Lower lobe of right lung (tissue), 2 donors: ENCODE measurements around the gene NELL1. TPM values are rescaled to one million over a fixed set of nuclear protein-coding genes. Genes with fewer than 3 reads are reported as not detected.

ENCODE experiments used
- ATAC-seq, 2 donors: fragments of 200-7000 bp; cut with Tn5 transposase; one replicate each; pipeline ENCODE4 v1.9.1; 2020 to 2022; ENCODE audit warnings: mild to moderate bottlenecking in 2 of 2, moderate library complexity in 2 of 2
- DNase-seq: peaks from one replicate; pipeline ENCODE4 v3.0.0-alpha.2; 2020
- H3K27ac ChIP-seq: fragments of 200-600 bp; one replicate; pipeline ENCODE4 v1.8.0; 2022
- H3K27me3 ChIP-seq: fragments of 200-600 bp; one replicate; pipeline ENCODE4 v1.8.0; 2022; ENCODE audit warnings: low read depth
- H3K36me3 ChIP-seq: fragments of 200-600 bp; one replicate; pipeline ENCODE4 v1.8.0; 2022; ENCODE audit warnings: mild to moderate bottlenecking
- H3K4me1 ChIP-seq: fragments of 200-600 bp; one replicate; pipeline ENCODE4 v1.8.0; 2022
- H3K4me3 ChIP-seq: fragments of 200-600 bp; one replicate; pipeline ENCODE4 v1.8.0; 2022; ENCODE audit warnings: mild to moderate bottlenecking
- H3K9me3 ChIP-seq: fragments of 200-600 bp; one replicate; pipeline ENCODE4 v1.8.0; 2022
- CTCF ChIP-seq: fragments of 200-600 bp; IDR thresholded peaks from one replicate; pipeline ENCODE4 v1.8.0; 2022; ENCODE audit warnings: antibody characterized with exemption, mild to moderate bottlenecking
- intact Hi-C: fragments of 100-400 bp; cut with DNase I; formaldehyde crosslinking; loops from one replicate; pipeline ENCODE4 v1.11.0; 2022
- total RNA-seq: library from RNA; stranded (reverse); fragmentation: NEBNext Ultra II Directional; extraction: Animal tissue kit (Norgen Biotek cat#: 25700); gene quantifications from one replicate; pipeline ENCODE4 v1.2.1, GENCODE V29; 2021
- donor health status: DM: no; HTN: yes; CAD: no; lungs with severe emphysema.

Gene NELL1
- total RNA-seq, 1 donor from 2014 or later, result 0.15 TPM

- DNase-seq (no peak), ATAC-seq (no peak)
- Histone ChIP-seq H3K27ac (no peak overlapping the region), H3K36me3 (no peaks in the 10 kb centered on the region), H3K27me3 (no peaks in the 10 kb centered on the region), H3K4me3 (no peak overlapping the region), H3K4me1 (no peaks in the 10 kb centered on the region), H3K9me3 (no peaks in the 10 kb centered on the region)
- intact Hi-C loops, result no loop called here
- TF ChIP-seq CTCF, result no peak
Measured at GRCh38 chr11:21567645-21568290, 898.4 kb downstream of the NELL1 start.

GRCh38 chr11:21572210-21572609, 902.8 kb downstream of the NELL1 start:
- intact Hi-C loops, result no loop called here

GRCh38 chr11:21582791-21583190, 913.4 kb downstream of the NELL1 start:
- Histone ChIP-seq H3K36me3 (no peaks in the 10 kb centered on the region), H3K27ac (no peak overlapping the region), H3K9me3 (no peaks in the 10 kb centered on the region), H3K27me3 (no peaks in the 10 kb centered on the region), H3K4me1 (no peaks in the 10 kb centered on the region), H3K4me3 (no peak overlapping the region)
- TF ChIP-seq CTCF, result no peak
- intact Hi-C loops, result no loop called here
- DNase-seq (no peak), ATAC-seq (no peak)

More at GRCh38 chr11:21572210-21572609, 902.8 kb downstream of the NELL1 start:
- Histone ChIP-seq H3K27ac (no peak overlapping the region), H3K36me3 (no peaks in the 10 kb centered on the region), H3K9me3 (no peaks in the 10 kb centered on the region), H3K4me3 (no peak overlapping the region), H3K4me1 (no peaks in the 10 kb centered on the region), H3K27me3 (no peaks in the 10 kb centered on the region)
- ATAC-seq (no peak), DNase-seq (no peak)
- TF ChIP-seq CTCF, result no peak

- Histone ChIP-seq H3K36me3 (no peaks in the 10 kb centered on the region), H3K9me3 (no peaks in the 10 kb centered on the region), H3K27me3 (no peaks in the 10 kb centered on the region), H3K4me3 (no peak overlapping the region), H3K4me1 (no peaks in the 10 kb centered on the region), H3K27ac (no peak overlapping the region)
- intact Hi-C loops, result no loop called here
- no peak for TF ChIP-seq CTCF
- no peak for ATAC-seq
- no peak for DNase-seq
Measured at GRCh38 chr11:21588754-21589153, 919.4 kb downstream of the NELL1 start.

GRCh38 chr11:21602699-21603098, 933.3 kb downstream of the NELL1 start:
- intact Hi-C loops, result no loop called here
- Histone ChIP-seq H3K27me3 (no peaks in the 10 kb centered on the region), H3K27ac (no peak overlapping the region), H3K9me3 (no peaks in the 10 kb centered on the region), H3K4me1 (no peaks in the 10 kb centered on the region), H3K4me3 (no peak overlapping the region), H3K36me3 (no peaks in the 10 kb centered on the region)
- no peak for TF ChIP-seq CTCF
- no peak for DNase-seq
- no peak for ATAC-seq
